GM23338 (cell line): Measurements from ENCODE around the gene TMEM8B. TPM values are rescaled to one million over a fixed set of nuclear protein-coding genes. Genes with fewer than 3 reads are reported as not detected.

Experiments used
- ATAC-seq: fragments of 200-7000 bp; cut with Tn5 transposase; 3 replicates; pipeline ENCODE4 v1.9.1; 2020
- DNase-seq: peaks from one replicate; pipeline ENCODE4 v3.0.0-alpha.2; 2015; ENCODE audit warnings: low spot score
- H2AFZ ChIP-seq: fragments of 200-600 bp; sonication (generic); 2 replicates; pipeline ENCODE4 v1.8.0; 2016; ENCODE audit warnings: antibody characterized with exemption, mild to moderate bottlenecking, moderate library complexity
- H3F3A ChIP-seq: fragments of 200-600 bp; sonication (generic); replicated peaks from 2 replicates; pipeline ENCODE4 v1.8.0; 2017; ENCODE audit warnings: antibody characterized with exemption, mixed run types, low read depth
- H3K27ac ChIP-seq: fragments of 200-600 bp; sonication (generic); 2 replicates; pipeline ENCODE4 v1.6.1; 2016; ENCODE audit warnings: low read depth
- H3K27me3 ChIP-seq: fragments of 200-600 bp; sonication (generic); 2 replicates; pipeline ENCODE4 v1.8.0; 2016; ENCODE audit warnings: mild to moderate bottlenecking, mixed run types, moderate library complexity; ENCODE audit not compliant: insufficient read depth
- H3K36me3 ChIP-seq: fragments of 200-600 bp; sonication (generic); 2 replicates; pipeline ENCODE4 v1.8.0; 2016; ENCODE audit warnings: mild to moderate bottlenecking; ENCODE audit not compliant: insufficient read depth
- H3K4me1 ChIP-seq: fragments of 200-600 bp; sonication (generic); 2 replicates; pipeline ENCODE4 v1.8.0; 2016; ENCODE audit warnings: mild to moderate bottlenecking, moderate library complexity; ENCODE audit not compliant: insufficient read depth
- H3K4me2 ChIP-seq: fragments of 200-600 bp; sonication (generic); 2 replicates; pipeline ENCODE4 v1.7.1; 2017; ENCODE audit warnings: mixed run types
- H3K4me3 ChIP-seq: fragments of 200-600 bp; sonication (generic); 2 replicates; pipeline ENCODE4 v1.6.1; 2016; ENCODE audit warnings: mixed run types
- H3K79me2 ChIP-seq: fragments of 200-600 bp; sonication (generic); replicated peaks from 2 replicates; pipeline ENCODE4 v1.8.0; 2017; ENCODE audit warnings: mild to moderate bottlenecking; ENCODE audit not compliant: insufficient read depth
- H3K9me2 ChIP-seq: fragments of 200-600 bp; sonication (generic); 2 replicates; pipeline ENCODE4 v1.8.0; 2017; ENCODE audit not compliant: insufficient read depth
- H4K20me1 ChIP-seq: fragments of 200-600 bp; sonication (generic); replicated peaks from 2 replicates; pipeline ENCODE4 v1.8.0; 2017; ENCODE audit warnings: mild to moderate bottlenecking; ENCODE audit not compliant: insufficient read depth
- H3K27ac Mint-ChIP-seq: 2 replicates; pipeline ENCODE4 v1.8.0; 2020; ENCODE audit warnings: inconsistent platforms, mild to moderate bottlenecking, moderate library complexity, mixed read lengths
- H3K27me3 Mint-ChIP-seq: 3 replicates; pipeline ENCODE4 v1.8.0; 2022; ENCODE audit warnings: low read depth, mild to moderate bottlenecking, moderate library complexity, mixed read lengths, inconsistent platforms; ENCODE audit not compliant: insufficient read depth, poor library complexity
- H3K36me3 Mint-ChIP-seq: 3 replicates; pipeline ENCODE4 v1.8.0; 2021; ENCODE audit warnings: low read depth, mild to moderate bottlenecking, inconsistent platforms, moderate library complexity, mixed read lengths
- H3K4me1 Mint-ChIP-seq: 3 replicates; pipeline ENCODE4 v1.8.0; 2020; ENCODE audit warnings: mild to moderate bottlenecking, inconsistent platforms, mixed read lengths
- H3K4me3 Mint-ChIP-seq: 3 replicates; pipeline ENCODE4 v1.8.0; 2021; ENCODE audit warnings: moderate library complexity, mild to moderate bottlenecking, inconsistent platforms, mixed read lengths
- H3K9me3 Mint-ChIP-seq: 3 replicates; pipeline ENCODE4 v1.8.0; 2020; ENCODE audit warnings: moderate library complexity, mild to moderate bottlenecking, inconsistent platforms, mixed read lengths
- CREB1 ChIP-seq: fragments of 250-450 bp; sonication (Bioruptor Pico); IDR thresholded peaks from 2 replicates; pipeline ENCODE4 v1.5.0; 2020; ENCODE audit warnings: low read depth, mild to moderate bottlenecking, moderate library complexity
- CTCF ChIP-seq, 2 experiments: fragments of 200-600 bp in 1 of 2; sonication (generic) in 1 of 2; conservative IDR thresholded peaks; 2 replicates each; pipeline versions ENCODE4 v1.5.1 to v1.6.1; 2016 to 2017; ENCODE audit warnings: antibody characterized with exemption in 2 of 2, low read depth in 2 of 2, mild to moderate bottlenecking in 2 of 2, moderate library complexity in 1 of 2
- ETS1 ChIP-seq: IDR thresholded peaks from 2 replicates; pipeline ENCODE4 v1.6.1; 2016; ENCODE audit warnings: antibody characterized with exemption
- EZH2 ChIP-seq: fragments of 200-600 bp; sonication (generic); IDR thresholded peaks from one replicate; pipeline ENCODE4 v1.8.0; 2017; ENCODE audit warnings: antibody characterized with exemption, mild to moderate bottlenecking, low read depth; ENCODE audit not compliant: unreplicated experiment
- EZH2phosphoT487 ChIP-seq: fragments of 200-600 bp; sonication (generic); IDR thresholded peaks from one replicate; pipeline ENCODE4 v1.8.1; 2018; ENCODE audit warnings: antibody characterized with exemption; ENCODE audit not compliant: unreplicated experiment
- JUNB ChIP-seq: IDR thresholded peaks from one replicate; pipeline ENCODE4 v1.6.1; 2016; ENCODE audit warnings: antibody characterized with exemption; ENCODE audit not compliant: unreplicated experiment
- NANOG ChIP-seq: IDR thresholded peaks from 2 replicates; pipeline ENCODE4 v1.6.1; 2016; ENCODE audit warnings: antibody characterized with exemption, borderline replicate concordance
- POLR2AphosphoS5 ChIP-seq: IDR thresholded peaks from 2 replicates; pipeline ENCODE4 v1.6.1; 2016; ENCODE audit warnings: antibody characterized with exemption, low read depth
- REST ChIP-seq: IDR thresholded peaks from one replicate; pipeline ENCODE4 v1.6.1; 2018; ENCODE audit warnings: antibody characterized with exemption; ENCODE audit not compliant: unreplicated experiment
- STAT1 ChIP-seq: IDR thresholded peaks from one replicate; pipeline ENCODE4 v1.6.1; 2016; ENCODE audit warnings: antibody characterized with exemption; ENCODE audit not compliant: unreplicated experiment
- ZNF114 ChIP-seq: fragments of 250-450 bp; sonication (Bioruptor Pico); IDR thresholded peaks from 2 replicates; pipeline ENCODE4 v1.5.0; 2020; ENCODE audit warnings: mild to moderate bottlenecking, moderate library complexity
- ZNF331 ChIP-seq: fragments of 250-450 bp; sonication (Bioruptor Pico); IDR thresholded peaks from 2 replicates; pipeline ENCODE4 v1.5.0; 2020; ENCODE audit warnings: low read depth, mild to moderate bottlenecking, moderate library complexity
- ZNF462 ChIP-seq: fragments of 250-450 bp; sonication (Bioruptor Pico); IDR thresholded peaks from 2 replicates; pipeline ENCODE4 v1.5.0; 2020; ENCODE audit warnings: mild to moderate bottlenecking, moderate library complexity
- polyA plus RNA-seq: library from polyadenylated mRNA; unstranded; fragments of >200 nt; fragmentation: Nextera tagmentation; extraction: Ambion mirVana; gene quantifications from 2 replicates; pipeline ENCODE4 v1.2.1, GENCODE V29; 2016
- total RNA-seq: library from RNA; depleted of rRNA; stranded (reverse); fragments of >200 nt; shearing (Covaris generic); gene quantifications from 2 replicates; pipeline ENCODE4 v1.2.3, GENCODE V29; 2014

Gene TMEM8B
- total and polyA plus RNA-seq, 2 experiments from 2014 or later, result 4.2 to 5.5 TPM

- no peak overlapping the region for H3K4me2 ChIP-seq
- no peaks in the 10 kb centered on the region for H3K79me2 ChIP-seq
- no peak overlapping the region for H2AFZ ChIP-seq
- H3K9me3 Mint-ChIP-seq, result no peaks in the 10 kb centered on the region
- no peaks in the 10 kb centered on the region for H4K20me1 ChIP-seq
- H3K4me3 ChIP-seq, result no peak overlapping the region
- no peaks in the 10 kb centered on the region for H3F3A ChIP-seq
- ATAC-seq (no peak), DNase-seq (no peak)
- peaks cover 13% of the 10 kb centered on the region for H3K27me3 Mint-ChIP-seq
- no peak overlapping the region for H3K27ac Mint-ChIP-seq
- H3K4me3 Mint-ChIP-seq, result no peak overlapping the region
- H3K27me3 ChIP-seq, result no peaks in the 10 kb centered on the region
- H3K9me2 ChIP-seq, result no peaks in the 10 kb centered on the region
- H3K36me3 Mint-ChIP-seq, result no peaks in the 10 kb centered on the region; the same call in 2 of the 3 replicates
- TF ChIP-seq NANOG (no peak), CTCF (conservative IDR thresholded peaks at IDR 0.05; ENCODE audit: low read depth in 2 of 2) (no peak), STAT1 (no peak), ZNF114 (CRISPR knock-in tag) (no peak), ZNF462 (CRISPR knock-in tag) (no peak), REST (no peak), CREB1 (CRISPR knock-in tag) (no peak), ZNF331 (no peak), EZH2phosphoT487 (no peak), POLR2AphosphoS5 (no peak), EZH2 (no peak), ETS1 (no peak), JUNB (no peak)
- peaks cover 7% of the 10 kb centered on the region; the same call in 1 of the 2 replicates for H3K4me1 ChIP-seq
- H3K36me3 ChIP-seq, result no peaks in the 10 kb centered on the region
- H3K27ac ChIP-seq, result no peak overlapping the region
- peaks cover 6% of the 10 kb centered on the region for H3K4me1 Mint-ChIP-seq
Measured at GRCh38 chr9:35862328-35862727, 33.3 kb downstream of the TMEM8B start.
